GM23338 (cell line): ENCODE data around the gene SLAMF6. TPM values are rescaled to one million over a fixed set of nuclear protein-coding genes. Genes with fewer than 3 reads are reported as not detected.
A peak's percentile ranks its signal among the peaks of the same experiment; 100 is the strongest.

Experiments
- ATAC-seq: fragments of 200-7000 bp; cut with Tn5 transposase; 3 replicates; pipeline ENCODE4 v1.9.1; 2020
- DNase-seq: peaks from one replicate; pipeline ENCODE4 v3.0.0-alpha.2; 2015; ENCODE audit warnings: low spot score
- H2AFZ ChIP-seq: fragments of 200-600 bp; sonication (generic); 2 replicates; pipeline ENCODE4 v1.8.0; 2016; ENCODE audit warnings: antibody characterized with exemption, mild to moderate bottlenecking, moderate library complexity
- H3F3A ChIP-seq: fragments of 200-600 bp; sonication (generic); replicated peaks from 2 replicates; pipeline ENCODE4 v1.8.0; 2017; ENCODE audit warnings: antibody characterized with exemption, mixed run types, low read depth
- H3K27ac ChIP-seq: fragments of 200-600 bp; sonication (generic); 2 replicates; pipeline ENCODE4 v1.6.1; 2016; ENCODE audit warnings: low read depth
- H3K27me3 ChIP-seq: fragments of 200-600 bp; sonication (generic); 2 replicates; pipeline ENCODE4 v1.8.0; 2016; ENCODE audit warnings: mild to moderate bottlenecking, mixed run types, moderate library complexity; ENCODE audit not compliant: insufficient read depth
- H3K36me3 ChIP-seq: fragments of 200-600 bp; sonication (generic); 2 replicates; pipeline ENCODE4 v1.8.0; 2016; ENCODE audit warnings: mild to moderate bottlenecking; ENCODE audit not compliant: insufficient read depth
- H3K4me1 ChIP-seq: fragments of 200-600 bp; sonication (generic); 2 replicates; pipeline ENCODE4 v1.8.0; 2016; ENCODE audit warnings: mild to moderate bottlenecking, moderate library complexity; ENCODE audit not compliant: insufficient read depth
- H3K4me2 ChIP-seq: fragments of 200-600 bp; sonication (generic); 2 replicates; pipeline ENCODE4 v1.7.1; 2017; ENCODE audit warnings: mixed run types
- H3K4me3 ChIP-seq: fragments of 200-600 bp; sonication (generic); 2 replicates; pipeline ENCODE4 v1.6.1; 2016; ENCODE audit warnings: mixed run types
- H3K79me2 ChIP-seq: fragments of 200-600 bp; sonication (generic); replicated peaks from 2 replicates; pipeline ENCODE4 v1.8.0; 2017; ENCODE audit warnings: mild to moderate bottlenecking; ENCODE audit not compliant: insufficient read depth
- H3K9me2 ChIP-seq: fragments of 200-600 bp; sonication (generic); 2 replicates; pipeline ENCODE4 v1.8.0; 2017; ENCODE audit not compliant: insufficient read depth
- H4K20me1 ChIP-seq: fragments of 200-600 bp; sonication (generic); replicated peaks from 2 replicates; pipeline ENCODE4 v1.8.0; 2017; ENCODE audit warnings: mild to moderate bottlenecking; ENCODE audit not compliant: insufficient read depth
- H3K27ac Mint-ChIP-seq: 2 replicates; pipeline ENCODE4 v1.8.0; 2020; ENCODE audit warnings: inconsistent platforms, mild to moderate bottlenecking, moderate library complexity, mixed read lengths
- H3K27me3 Mint-ChIP-seq: 3 replicates; pipeline ENCODE4 v1.8.0; 2022; ENCODE audit warnings: low read depth, mild to moderate bottlenecking, moderate library complexity, mixed read lengths, inconsistent platforms; ENCODE audit not compliant: insufficient read depth, poor library complexity
- H3K36me3 Mint-ChIP-seq: 3 replicates; pipeline ENCODE4 v1.8.0; 2021; ENCODE audit warnings: low read depth, mild to moderate bottlenecking, inconsistent platforms, moderate library complexity, mixed read lengths
- H3K4me1 Mint-ChIP-seq: 3 replicates; pipeline ENCODE4 v1.8.0; 2020; ENCODE audit warnings: mild to moderate bottlenecking, inconsistent platforms, mixed read lengths
- H3K4me3 Mint-ChIP-seq: 3 replicates; pipeline ENCODE4 v1.8.0; 2021; ENCODE audit warnings: moderate library complexity, mild to moderate bottlenecking, inconsistent platforms, mixed read lengths
- H3K9me3 Mint-ChIP-seq: 3 replicates; pipeline ENCODE4 v1.8.0; 2020; ENCODE audit warnings: moderate library complexity, mild to moderate bottlenecking, inconsistent platforms, mixed read lengths
- CREB1 ChIP-seq: fragments of 250-450 bp; sonication (Bioruptor Pico); IDR thresholded peaks from 2 replicates; pipeline ENCODE4 v1.5.0; 2020; ENCODE audit warnings: low read depth, mild to moderate bottlenecking, moderate library complexity
- EZH2phosphoT487 ChIP-seq: fragments of 200-600 bp; sonication (generic); IDR thresholded peaks from one replicate; pipeline ENCODE4 v1.8.1; 2018; ENCODE audit warnings: antibody characterized with exemption; ENCODE audit not compliant: unreplicated experiment
- POLR2AphosphoS5 ChIP-seq: IDR thresholded peaks from 2 replicates; pipeline ENCODE4 v1.6.1; 2016; ENCODE audit warnings: antibody characterized with exemption, low read depth
- STAT1 ChIP-seq: IDR thresholded peaks from one replicate; pipeline ENCODE4 v1.6.1; 2016; ENCODE audit warnings: antibody characterized with exemption; ENCODE audit not compliant: unreplicated experiment
- ZNF114 ChIP-seq: fragments of 250-450 bp; sonication (Bioruptor Pico); IDR thresholded peaks from 2 replicates; pipeline ENCODE4 v1.5.0; 2020; ENCODE audit warnings: mild to moderate bottlenecking, moderate library complexity
- ZNF331 ChIP-seq: fragments of 250-450 bp; sonication (Bioruptor Pico); IDR thresholded peaks from 2 replicates; pipeline ENCODE4 v1.5.0; 2020; ENCODE audit warnings: low read depth, mild to moderate bottlenecking, moderate library complexity
- polyA plus RNA-seq: library from polyadenylated mRNA; unstranded; fragments of >200 nt; fragmentation: Nextera tagmentation; extraction: Ambion mirVana; gene quantifications from 2 replicates; pipeline ENCODE4 v1.2.1, GENCODE V29; 2016
- total RNA-seq: library from RNA; depleted of rRNA; stranded (reverse); fragments of >200 nt; shearing (Covaris generic); gene quantifications from 2 replicates; pipeline ENCODE4 v1.2.3, GENCODE V29; 2014
- TF ChIP-seq, protein P1 (sequence below): IDR thresholded peaks from 2 replicates; pipeline ENCODE4 v1.6.1; 2016; ENCODE audit warnings: antibody characterized with exemption
- TF ChIP-seq, protein P2 (sequence below), 2 experiments: fragments of 200-600 bp in 1 of 2; sonication (generic) in 1 of 2; conservative IDR thresholded peaks; 2 replicates each; pipeline versions ENCODE4 v1.5.1 to v1.6.1; 2016 to 2017; ENCODE audit warnings: antibody characterized with exemption in 2 of 2, low read depth in 2 of 2, mild to moderate bottlenecking in 2 of 2, moderate library complexity in 1 of 2

Gene SLAMF6
- total and polyA plus RNA-seq, 2 experiments from 2014 or later: not detected

DNA sequence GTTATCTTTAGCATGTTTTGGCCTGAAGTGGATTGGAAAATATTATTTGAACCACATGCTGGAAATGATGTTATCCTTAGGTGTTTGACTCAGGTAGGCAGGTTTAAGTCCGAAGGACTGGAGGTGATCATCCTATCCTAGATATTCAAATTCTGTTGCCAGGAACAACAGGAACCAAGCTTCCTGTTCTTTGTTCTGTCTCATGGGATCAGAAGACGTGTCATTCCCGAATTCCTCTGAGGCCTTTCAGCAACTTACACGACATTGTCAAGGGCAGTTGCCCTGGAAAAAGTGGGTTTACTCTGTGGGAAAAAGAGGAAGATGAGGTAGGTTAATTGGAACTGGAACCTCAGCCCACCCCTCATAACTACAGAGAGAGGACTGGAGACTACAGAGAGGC is 36.6 kb downstream of the SLAMF6 start:
- H3K4me3 Mint-ChIP-seq: no peak overlapping the region; the same call in 2 of the 3 replicates
- no peak overlapping the region for H2AFZ ChIP-seq
- peaks cover 10% of the 10 kb centered on the region; the same call in 1 of the 2 replicates for H3K4me1 ChIP-seq
- peaks cover 20% of the 10 kb centered on the region for H3K9me2 ChIP-seq
- H3K4me2 ChIP-seq: peak overlapping the region; percentile 23; the same call in 1 of the 2 replicates
- peaks cover 17% of the 10 kb centered on the region for H3K36me3 Mint-ChIP-seq
- H3K4me1 Mint-ChIP-seq: peaks cover 27% of the 10 kb centered on the region
- peak; percentile 62 for ATAC-seq
- peaks cover 3% of the 10 kb centered on the region for H3K27me3 Mint-ChIP-seq
- TF ChIP-seq, protein P1, sequence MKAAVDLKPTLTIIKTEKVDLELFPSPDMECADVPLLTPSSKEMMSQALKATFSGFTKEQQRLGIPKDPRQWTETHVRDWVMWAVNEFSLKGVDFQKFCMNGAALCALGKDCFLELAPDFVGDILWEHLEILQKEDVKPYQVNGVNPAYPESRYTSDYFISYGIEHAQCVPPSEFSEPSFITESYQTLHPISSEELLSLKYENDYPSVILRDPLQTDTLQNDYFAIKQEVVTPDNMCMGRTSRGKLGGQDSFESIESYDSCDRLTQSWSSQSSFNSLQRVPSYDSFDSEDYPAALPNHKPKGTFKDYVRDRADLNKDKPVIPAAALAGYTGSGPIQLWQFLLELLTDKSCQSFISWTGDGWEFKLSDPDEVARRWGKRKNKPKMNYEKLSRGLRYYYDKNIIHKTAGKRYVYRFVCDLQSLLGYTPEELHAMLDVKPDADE: peak; percentile 55; the same call in 1 of the 2 replicates
- no peak for TF ChIP-seq STAT1
- H3K4me3 ChIP-seq: no peak overlapping the region
- H3K36me3 ChIP-seq: 0 out of 2 replicates have a peak, but pooled peaks cover 2% of the 10 kb centered on the region
- H4K20me1 ChIP-seq: no peaks in the 10 kb centered on the region
- DNase-seq: peak; percentile 78
- H3F3A ChIP-seq: no peaks in the 10 kb centered on the region
- H3K27ac ChIP-seq: peak overlapping the region; percentile 5; the same call in 1 of the 2 replicates
- no peaks in the 10 kb centered on the region for H3K79me2 ChIP-seq
- H3K9me3 Mint-ChIP-seq: peaks cover 15% of the 10 kb centered on the region
- no peak overlapping the region; the same call in 1 of the 2 replicates for H3K27ac Mint-ChIP-seq
- no peaks in the 10 kb centered on the region for H3K27me3 ChIP-seq

- Mint-ChIP-seq H3K4me1 (peaks cover 16% of the 10 kb centered on the region), H3K27ac (no peak overlapping the region), H3K27me3 (peaks cover 5% of the 10 kb centered on the region), H3K9me3 (peaks cover 42% of the 10 kb centered on the region), H3K36me3 (peaks cover 32% of the 10 kb centered on the region), H3K4me3 (no peak overlapping the region)
- Histone ChIP-seq H2AFZ (0 out of 2 replicates have a peak overlapping the region, but pooled peaks have one; percentile 14), H3K4me3 (no peak overlapping the region), H3K4me1 (peaks cover 10% of the 10 kb centered on the region; the same call in 1 of the 2 replicates), H3K79me2 (no peaks in the 10 kb centered on the region), H4K20me1 (no peaks in the 10 kb centered on the region), H3K4me2 (no peak overlapping the region), H3K27me3 (no peaks in the 10 kb centered on the region), H3K9me2 (peaks cover 14% of the 10 kb centered on the region; the same call in 1 of the 2 replicates), H3K36me3 (0 out of 2 replicates have a peak, but pooled peaks cover 4% of the 10 kb centered on the region), H3F3A (no peaks in the 10 kb centered on the region), H3K27ac (no peak overlapping the region)
- no peak for TF ChIP-seq CREB1 (CRISPR knock-in tag)
- no peak for TF ChIP-seq STAT1
- TF ChIP-seq EZH2phosphoT487: no peak
- no peak for TF ChIP-seq ZNF331 (CRISPR knock-in tag)
- TF ChIP-seq POLR2AphosphoS5: no peak
- TF ChIP-seq, protein P2, sequence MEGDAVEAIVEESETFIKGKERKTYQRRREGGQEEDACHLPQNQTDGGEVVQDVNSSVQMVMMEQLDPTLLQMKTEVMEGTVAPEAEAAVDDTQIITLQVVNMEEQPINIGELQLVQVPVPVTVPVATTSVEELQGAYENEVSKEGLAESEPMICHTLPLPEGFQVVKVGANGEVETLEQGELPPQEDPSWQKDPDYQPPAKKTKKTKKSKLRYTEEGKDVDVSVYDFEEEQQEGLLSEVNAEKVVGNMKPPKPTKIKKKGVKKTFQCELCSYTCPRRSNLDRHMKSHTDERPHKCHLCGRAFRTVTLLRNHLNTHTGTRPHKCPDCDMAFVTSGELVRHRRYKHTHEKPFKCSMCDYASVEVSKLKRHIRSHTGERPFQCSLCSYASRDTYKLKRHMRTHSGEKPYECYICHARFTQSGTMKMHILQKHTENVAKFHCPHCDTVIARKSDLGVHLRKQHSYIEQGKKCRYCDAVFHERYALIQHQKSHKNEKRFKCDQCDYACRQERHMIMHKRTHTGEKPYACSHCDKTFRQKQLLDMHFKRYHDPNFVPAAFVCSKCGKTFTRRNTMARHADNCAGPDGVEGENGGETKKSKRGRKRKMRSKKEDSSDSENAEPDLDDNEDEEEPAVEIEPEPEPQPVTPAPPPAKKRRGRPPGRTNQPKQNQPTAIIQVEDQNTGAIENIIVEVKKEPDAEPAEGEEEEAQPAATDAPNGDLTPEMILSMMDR (conservative IDR thresholded peaks at IDR 0.05; ENCODE audit: low read depth in 2 of 2): no peak
- no peak for TF ChIP-seq ZNF114 (CRISPR knock-in tag)
- TF ChIP-seq, protein P1: no peak
- no peak for ATAC-seq
- DNase-seq: no peak
These were observed 39.4 kb downstream of the SLAMF6 start for GRCh38 chr1:160483505-160484185.
